ENCODE data around the gene IL4I1.

GRCh38 chr19:49881672-49882394 lies 14.9 kb downstream of the IL4I1 start:
- TF ChIP-seq YY1 (IDR thresholded peaks at IDR 0.05; ENCODE audit: insufficient read depth, insufficient read length) (no peak), ZNF274 (IDR thresholded peaks at IDR 0.05; ENCODE audit: low read depth, low read length) (no peak)
